Esophagus squamous epithelium (tissue), 5 donors: ENCODE results near the gene IYD. TPM values are rescaled to one million over a fixed set of nuclear protein-coding genes. Genes with fewer than 3 reads are reported as not detected.

ENCODE experiments used
- DNase-seq: peaks from one replicate; lab custom pipeline; 2025; lab: John Stamatoyannopoulos, UW
- H3K27ac ChIP-seq, 4 donors: fragments of 200-600 bp; sonication (generic); one replicate each; pipeline ENCODE4 v1.5.1; 2016 to 2019; ENCODE audit warnings: mild to moderate bottlenecking in 1 of 4
- H3K27me3 ChIP-seq, 4 donors: fragments of 200-600 bp; sonication (generic); 1 replicate in 3 of 4; 2 replicates in 1 of 4; pipeline versions ENCODE4 v1.5.1 to v1.6.0; 2017 to 2021; ENCODE audit warnings: antibody characterized with exemption in 1 of 4
- H3K36me3 ChIP-seq, 3 donors: fragments of 200-600 bp; sonication (generic); one replicate each; pipeline ENCODE4 v1.5.1; 2016 to 2019
- H3K4me1 ChIP-seq, 3 donors: fragments of 200-600 bp; sonication (generic); one replicate each; pipeline ENCODE4 v1.5.1; 2017 to 2019
- H3K4me3 ChIP-seq, 4 donors: fragments of 200-600 bp; sonication (generic); 1 replicate in 3 of 4; 2 replicates in 1 of 4; pipeline ENCODE4 v1.5.1; 2016 to 2019; ENCODE audit warnings: mild to moderate bottlenecking in 2 of 4, moderate library complexity in 1 of 4
- H3K9me3 ChIP-seq, 3 donors: fragments of 200-600 bp; sonication (generic); one replicate each; pipeline ENCODE4 v1.5.1; 2016 to 2019
- POLR2A ChIP-seq, 4 donors: fragments of 450-650 bp; IDR thresholded peaks; one replicate each; pipeline ENCODE4 v1.6.1; 2017; ENCODE audit warnings: antibody characterized with exemption in 4 of 4, mild to moderate bottlenecking in 4 of 4, moderate library complexity in 3 of 4
- WGBS, 2 donors: methylation state at CpG; one replicate each; pipeline ENCODE4 v1.1.5; 2018; 5-methylcytosine and 5-hydroxymethylcytosine counted together
- intact Hi-C: fragments of 100-400 bp; cut with DNase I; formaldehyde crosslinking; loops from one replicate; pipeline ENCODE4 v1.15.0; 2022
- total RNA-seq, 4 donors: library from RNA; depleted of rRNA; stranded (reverse); fragments of >200 nt; gene quantifications; one replicate each; pipeline ENCODE4 v1.1.0, GENCODE V29; 2016
- TF ChIP-seq, protein P1 (sequence below), 6 experiments: fragments of 450-650 bp in 4 of 6; fragments of 200-600 bp in 2 of 6; sonication (generic) in 2 of 6; IDR thresholded peaks; one replicate each; pipeline ENCODE4 v1.5.1; 2016 to 2019; ENCODE audit warnings: antibody characterized with exemption in 6 of 6, mild to moderate bottlenecking in 4 of 6, moderate library complexity in 4 of 6
- donor health status: DM: yes; HTN: yes; CAD: no.

The IYD gene
- total RNA-seq, 4 donors from 2014 or later: not detected

GRCh38 chr6:150403458-150404246 is 34.8 kb downstream of the IYD start:
- peaks cover 0 to 26% (median 0%) of the 10 kb centered on the region in 4 donors for H3K27me3 ChIP-seq
- peaks cover 0 to 13% (median 0%) of the 10 kb centered on the region in 3 donors for H3K4me1 ChIP-seq
- 11 to 16% methylated on average over 4 to 5 of the region's 5 CpGs for WGBS, 2 donors
- no peak for DNase-seq
- no peaks in the 10 kb centered on the region for H3K9me3 ChIP-seq
- no peak overlapping the region for H3K4me3 ChIP-seq
- no peak for TF ChIP-seq POLR2A (IDR thresholded peaks at IDR 0.05)
- TF ChIP-seq, protein P1, sequence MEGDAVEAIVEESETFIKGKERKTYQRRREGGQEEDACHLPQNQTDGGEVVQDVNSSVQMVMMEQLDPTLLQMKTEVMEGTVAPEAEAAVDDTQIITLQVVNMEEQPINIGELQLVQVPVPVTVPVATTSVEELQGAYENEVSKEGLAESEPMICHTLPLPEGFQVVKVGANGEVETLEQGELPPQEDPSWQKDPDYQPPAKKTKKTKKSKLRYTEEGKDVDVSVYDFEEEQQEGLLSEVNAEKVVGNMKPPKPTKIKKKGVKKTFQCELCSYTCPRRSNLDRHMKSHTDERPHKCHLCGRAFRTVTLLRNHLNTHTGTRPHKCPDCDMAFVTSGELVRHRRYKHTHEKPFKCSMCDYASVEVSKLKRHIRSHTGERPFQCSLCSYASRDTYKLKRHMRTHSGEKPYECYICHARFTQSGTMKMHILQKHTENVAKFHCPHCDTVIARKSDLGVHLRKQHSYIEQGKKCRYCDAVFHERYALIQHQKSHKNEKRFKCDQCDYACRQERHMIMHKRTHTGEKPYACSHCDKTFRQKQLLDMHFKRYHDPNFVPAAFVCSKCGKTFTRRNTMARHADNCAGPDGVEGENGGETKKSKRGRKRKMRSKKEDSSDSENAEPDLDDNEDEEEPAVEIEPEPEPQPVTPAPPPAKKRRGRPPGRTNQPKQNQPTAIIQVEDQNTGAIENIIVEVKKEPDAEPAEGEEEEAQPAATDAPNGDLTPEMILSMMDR (IDR thresholded peaks at IDR 0.05): no peak
- intact Hi-C loops: loop anchor here (10.0 kb wide), 1 partner anchor 469 kb away; no protein-coding TSS in a partner anchor
- H3K27ac ChIP-seq: no peak overlapping the region
- no peaks in the 10 kb centered on the region for H3K36me3 ChIP-seq

DNA sequence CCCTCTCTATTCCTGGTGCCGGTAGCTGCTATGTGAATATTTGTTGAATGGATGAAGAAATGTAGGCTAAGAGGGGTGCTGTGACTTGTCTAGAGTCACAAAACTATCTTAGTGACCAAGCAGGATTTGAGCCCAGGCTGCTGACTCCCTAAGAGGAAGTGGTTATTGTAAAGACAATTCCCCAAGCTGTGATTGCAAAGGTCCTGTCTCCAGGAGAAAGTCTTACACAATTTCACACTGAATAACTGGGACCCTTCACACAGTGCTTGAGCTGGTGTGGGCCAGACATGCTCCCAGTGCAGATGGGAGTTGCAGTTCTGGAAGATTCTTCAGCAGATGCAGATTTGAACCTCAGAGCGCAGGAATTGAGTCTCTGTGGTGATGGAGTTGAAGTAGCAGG is 38.1 kb downstream of the IYD start:
- 33 to 40% methylated on average over 2 of the region's 2 CpGs for WGBS, 2 donors
- TF ChIP-seq, protein P1 (IDR thresholded peaks at IDR 0.05): no peak
- TF ChIP-seq POLR2A (IDR thresholded peaks at IDR 0.05): no peak

GRCh38 chr6:150408842-150409241 is 40.0 kb downstream of the IYD start:
- no peak overlapping the region for H3K4me3 ChIP-seq
- WGBS, 2 donors: 38 to 75% methylated on average over 6 of the region's 6 CpGs
- H3K27ac ChIP-seq: no peak overlapping the region
- peaks cover 0 to 20% (median 0%) of the 10 kb centered on the region in 4 donors for H3K27me3 ChIP-seq
- TF ChIP-seq, protein P1 (IDR thresholded peaks at IDR 0.05): no peak
- no peak for TF ChIP-seq POLR2A (IDR thresholded peaks at IDR 0.05)
- no peak for DNase-seq
- no peaks in the 10 kb centered on the region for H3K36me3 ChIP-seq
- no peaks in the 10 kb centered on the region for H3K9me3 ChIP-seq
- intact Hi-C loops: loop anchor here (10.0 kb wide), 1 partner anchor 474 kb away; no protein-coding TSS in a partner anchor
- H3K4me1 ChIP-seq: peaks cover 0 to 33% (median 8%) of the 10 kb centered on the region in 3 donors

More for the DNA sequence above, 38.1 kb downstream of the IYD start:
- Histone ChIP-seq H3K4me3 (no peak overlapping the region), H3K27ac (no peak overlapping the region), H3K4me1 (peaks cover 0 to 36% (median 8%) of the 10 kb centered on the region in 3 donors), H3K9me3 (no peaks in the 10 kb centered on the region), H3K36me3 (no peaks in the 10 kb centered on the region), H3K27me3 (peaks cover 0 to 20% (median 0%) of the 10 kb centered on the region in 4 donors)
- DNase-seq: no peak
- intact Hi-C loops: loop anchor here (10.0 kb wide), 1 partner anchor 472 kb away; no protein-coding TSS in a partner anchor

DNA sequence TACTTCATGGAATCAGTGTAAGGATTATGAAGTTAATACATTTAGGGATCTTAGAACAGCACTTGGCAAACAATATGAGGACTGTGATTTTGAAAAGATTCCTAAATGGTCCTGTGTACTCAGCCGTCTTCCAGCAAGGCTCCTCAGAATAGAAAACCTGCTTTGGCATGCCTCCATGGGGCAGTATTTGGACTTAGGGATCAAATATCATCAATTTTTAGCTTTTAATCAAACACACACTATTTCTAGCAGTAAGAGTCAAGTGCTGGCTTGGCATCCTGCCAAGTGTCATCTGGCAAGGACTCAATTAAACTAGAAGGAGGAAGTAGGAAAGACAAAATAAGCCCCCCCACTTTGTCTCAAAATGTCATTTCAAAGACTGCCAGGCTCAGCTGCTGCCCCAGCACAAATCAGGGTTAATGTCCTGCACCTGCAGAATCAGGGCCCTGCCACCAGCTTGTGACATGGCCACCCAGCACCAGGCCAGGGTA is 40.8 kb downstream of the IYD start:
- H3K27ac ChIP-seq: no peak overlapping the region
- no peak overlapping the region for H3K4me3 ChIP-seq
- no peaks in the 10 kb centered on the region for H3K36me3 ChIP-seq
- peaks cover 0 to 22% (median 0%) of the 10 kb centered on the region in 4 donors for H3K27me3 ChIP-seq
- H3K4me1 ChIP-seq: peaks cover 0 to 32% (median 8%) of the 10 kb centered on the region in 3 donors
- DNase-seq: no peak
- intact Hi-C loops: loop anchor here (10.0 kb wide), 1 partner anchor 475 kb away; no protein-coding TSS in a partner anchor
- 7 to 15% methylated on average over 1 of the region's 1 CpG for WGBS, 2 donors
- H3K9me3 ChIP-seq: no peaks in the 10 kb centered on the region
- TF ChIP-seq POLR2A (IDR thresholded peaks at IDR 0.05): peak in 1 of 4 donors; percentile 13
- TF ChIP-seq, protein P1 (IDR thresholded peaks at IDR 0.05): no peak

DNA sequence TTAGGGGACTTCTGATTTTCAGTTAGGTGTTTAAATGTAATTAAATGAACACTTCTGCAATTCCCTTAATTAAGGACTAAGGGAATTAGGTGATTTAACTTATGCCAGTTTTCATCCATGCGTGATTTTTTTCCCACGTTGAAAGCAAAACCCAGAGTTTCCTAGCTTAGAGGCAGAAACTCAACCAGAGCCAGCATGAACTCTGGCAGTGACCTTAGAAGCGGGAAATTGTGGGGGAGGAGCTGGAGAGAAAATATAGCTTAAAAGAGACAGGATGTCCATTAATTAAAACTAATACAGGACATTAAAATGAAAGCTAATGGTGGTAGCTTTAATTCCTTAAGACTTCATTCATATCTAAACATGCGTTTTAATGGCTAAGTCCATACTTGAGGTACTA is 41.6 kb downstream of the IYD start:
- Histone ChIP-seq H3K4me3 (no peak overlapping the region), H3K27me3 (peaks cover 0 to 25% (median 0%) of the 10 kb centered on the region in 4 donors), H3K9me3 (no peaks in the 10 kb centered on the region), H3K27ac (no peak overlapping the region), H3K4me1 (peaks cover 0 to 32% (median 8%) of the 10 kb centered on the region in 3 donors), H3K36me3 (no peaks in the 10 kb centered on the region)
- no peak for DNase-seq
- WGBS, 2 donors: 34 to 39% methylated on average over 4 of the region's 4 CpGs
- TF ChIP-seq POLR2A (IDR thresholded peaks at IDR 0.05): no peak
- intact Hi-C loops: no loop called here
